Measurements from ENCODE around the gene TSSK6.

Gene TSSK6

GRCh38 chr19:19464339-19465098, 50.8 kb downstream of the TSSK6 start:
- no peak for DNase-seq (ENCODE audit: low read depth in 2 of 2)

Data from fibroblast of skin of left quadriceps (primary cell).